HepG2 (cell line): ENCODE measurements around the gene SLC38A3. TPM values are rescaled to one million over a fixed set of nuclear protein-coding genes. Genes with fewer than 3 reads are reported as not detected.
A peak's percentile ranks its signal among the peaks of the same experiment; 100 is the strongest.

Experiments used
- ATAC-seq: fragments of 200-7000 bp; cut with Tn5 transposase; 3 replicates; pipeline ENCODE4 v1.9.1; 2020; ENCODE audit warnings: mild to moderate bottlenecking, moderate library complexity
- BruUV-seq: library from RNA; stranded (reverse); fragments of 400-500 nt; replicated peaks from 2 replicates; lab custom pipeline; 2021; lab: Mats Ljungman, UMichigan
- CTCF ChIA-PET: fragments of 300-600 bp; formaldehyde crosslinking; extraction: SDS; loops from one replicate; lab custom pipeline; 2021; ENCODE audit warnings: low total read pairs, inconsistent platforms, low intra/inter-chr PET ratio; lab: Yijun Ruan, JAX
- POLR2A ChIA-PET: fragments of 350-600 bp; sonication (Branson Sonifier 250); formaldehyde crosslinking; loops from one replicate; lab custom pipeline; 2020; ENCODE audit warnings: antibody characterized with exemption, inconsistent platforms; lab: Yijun Ruan, JAX
- DNase-seq: peaks from one replicate; pipeline ENCODE4 v3.0.0-alpha.2; 2015; ENCODE audit warnings: low spot score
- FAIRE-seq: peaks from 3 replicates; lab custom pipeline; 2011; peaks lifted over from hg19 to GRCh38; lab: Jason Lieb, UNC
- H2AFZ ChIP-seq: one replicate; pipeline ENCODE4 v1.6.1; 2011; ENCODE audit warnings: low read length, inconsistent platforms
- H3K27ac ChIP-seq: fragments of 300-600 bp; 3 replicates; pipeline ENCODE4 v1.8.0; 2011; ENCODE audit warnings: mixed run types, mild to moderate bottlenecking, mixed read lengths, low read length, inconsistent platforms; ENCODE audit not compliant: insufficient read depth; ENCODE audit errors: extremely low read length
- H3K27me3 ChIP-seq, 2 experiments: fragments of 200-600 bp in 1 of 2; 2 replicates in 1 of 2; 3 replicates in 1 of 2; pipeline versions ENCODE4 v1.6.0 to v1.8.0; 2011; ENCODE audit warnings: low read length in 2 of 2, mild to moderate bottlenecking in 2 of 2, moderate library complexity in 2 of 2, inconsistent platforms in 1 of 2; ENCODE audit not compliant: insufficient read depth in 2 of 2, control insufficient read depth in 1 of 2
- H3K36me3 ChIP-seq, 2 experiments: fragments of 200-600 bp in 1 of 2; replicated peaks in 1 of 2; 2 replicates in 1 of 2; 3 replicates in 1 of 2; pipeline versions ENCODE4 v1.5.1 to v1.8.0; 2011; ENCODE audit warnings: low read length in 2 of 2, inconsistent platforms in 1 of 2; ENCODE audit not compliant: insufficient read depth in 2 of 2, control insufficient read depth in 1 of 2
- H3K4me1 ChIP-seq: 2 replicates; pipeline ENCODE4 v1.5.1; 2012; ENCODE audit warnings: low read length, inconsistent platforms; ENCODE audit not compliant: insufficient read depth
- H3K4me2 ChIP-seq: 2 replicates; pipeline ENCODE4 v1.6.0; 2011; ENCODE audit warnings: low read depth, low read length, inconsistent platforms
- H3K4me3 ChIP-seq, 3 experiments: fragments of 200-600 bp in 1 of 3; sonication (generic), shearing (Covaris generic) in 1 of 3; replicated peaks in 1 of 3; 2 replicates each; pipeline ENCODE4 v1.5.1; 2011 to 2016; ENCODE audit warnings: low read length in 3 of 3, inconsistent platforms in 2 of 3, low read depth in 2 of 3, mild to moderate bottlenecking in 2 of 3, control low read depth in 1 of 3, mixed read lengths in 1 of 3; ENCODE audit not compliant: insufficient read depth in 1 of 3
- H3K79me2 ChIP-seq: one replicate; pipeline ENCODE4 v1.6.1; 2011; ENCODE audit warnings: low read length, inconsistent platforms; ENCODE audit not compliant: insufficient read depth
- H3K9ac ChIP-seq: 2 replicates; pipeline ENCODE4 v1.6.0; 2011; ENCODE audit warnings: mild to moderate bottlenecking, low read depth, low read length, inconsistent platforms; ENCODE audit not compliant: insufficient read depth
- H3K9me3 ChIP-seq: 2 replicates; pipeline ENCODE4 v1.5.1; 2012; ENCODE audit warnings: mild to moderate bottlenecking, low read length
- H4K20me1 ChIP-seq: 2 replicates; pipeline ENCODE4 v1.6.0; 2011; ENCODE audit warnings: inconsistent platforms, mild to moderate bottlenecking, low read length, moderate library complexity; ENCODE audit not compliant: insufficient read depth
- CHD2 ChIP-seq: IDR thresholded peaks from 2 replicates; pipeline ENCODE4 v1.6.1; 2011; ENCODE audit warnings: low read depth, low read length, improper control_type of control experiment
- HNF1B ChIP-seq: sonication (generic); formaldehyde crosslinking; IDR thresholded peaks from 2 replicates; pipeline ENCODE4 v1.5.1; 2020; ENCODE audit warnings: mild to moderate bottlenecking, moderate library complexity, missing genetic modification reagents
- MTF1 ChIP-seq: sonication (generic); formaldehyde crosslinking; IDR thresholded peaks from 2 replicates; pipeline ENCODE4 v1.5.0; 2020; ENCODE audit warnings: missing genetic modification reagents
- MZF1 ChIP-seq: sonication (generic); formaldehyde crosslinking; IDR thresholded peaks from 2 replicates; pipeline ENCODE4 v1.8.1; 2023; ENCODE audit warnings: mild to moderate bottlenecking, missing genetic modification reagents, borderline replicate concordance
- POLR2G ChIP-seq: fragments of 200-400 bp; formaldehyde crosslinking; IDR thresholded peaks from 2 replicates; pipeline ENCODE4 v1.6.1; 2018; ENCODE audit warnings: mild to moderate bottlenecking, low read depth, low read length, moderate library complexity
- RAD21 ChIP-seq: fragments of 450-650 bp; formaldehyde crosslinking; IDR thresholded peaks from 2 replicates; pipeline ENCODE4 v1.5.0; 2020; ENCODE audit warnings: mild to moderate bottlenecking
- THAP8 ChIP-seq: sonication (generic); formaldehyde crosslinking; IDR thresholded peaks from 2 replicates; pipeline ENCODE4 v1.5.1; 2020; ENCODE audit warnings: missing genetic modification reagents, mild to moderate bottlenecking, borderline replicate concordance
- ZBTB37 ChIP-seq: sonication (generic); formaldehyde crosslinking; IDR thresholded peaks from 2 replicates; pipeline ENCODE4 v1.4.0; 2020; ENCODE audit warnings: mild to moderate bottlenecking, missing genetic modification reagents
- ZFP36 ChIP-seq: fragments of 150-350 bp; IDR thresholded peaks from 2 replicates; pipeline ENCODE4 v1.6.1; 2018; ENCODE audit warnings: borderline replicate concordance, low read length, low read depth; ENCODE audit not compliant: partially characterized antibody
- ZNF230 ChIP-seq: sonication (generic); formaldehyde crosslinking; IDR thresholded peaks from 2 replicates; pipeline ENCODE4 v1.4.0; 2020; ENCODE audit warnings: mild to moderate bottlenecking, missing genetic modification reagents
- ZNF567 ChIP-seq: sonication (generic); formaldehyde crosslinking; IDR thresholded peaks from 2 replicates; pipeline ENCODE4 v1.8.1; 2023; ENCODE audit warnings: mild to moderate bottlenecking, missing genetic modification reagents, borderline replicate concordance
- ZNF749 ChIP-seq: sonication (generic); formaldehyde crosslinking; IDR thresholded peaks from 2 replicates; pipeline ENCODE4 v1.8.0; 2022; ENCODE audit warnings: mild to moderate bottlenecking, missing genetic modification reagents, moderate library complexity, borderline replicate concordance
- WGBS: methylation state at CpG from one replicate; pipeline ENCODE4 v1.1.6; 2017; ENCODE audit warnings: low lambda C conversion rate; 5-methylcytosine and 5-hydroxymethylcytosine counted together
- in situ Hi-C: cut with HindIII; loops from 2 replicates; pipeline ENCODE4 v1.10.0; 2017; ENCODE audit warnings: low pct_unique_long_range_greater_than_20kb; ENCODE audit not compliant: extremely low pct_ligation_motif_present
- intact Hi-C: fragments of 100-400 bp; cut with micrococcal nuclease; formaldehyde crosslinking; loops from one replicate; pipeline ENCODE4 v1.10.0; 2022; ENCODE audit not compliant: unreplicated experiment
- polyA plus RNA-seq, 8 experiments: library from polyadenylated mRNA; depleted of rRNA in 3 of 8; stranded (reverse) in 7 of 8; unstranded in 1 of 8; fragments of >200 nt; fragmentation: Illumina TruSeq in 4 of 8; extraction: Trizol in 4 of 8; gene quantifications; 2 replicates each; pipeline versions ENCODE4 v1.2.1 to v1.2.3, GENCODE V29; 2011 to 2016; ENCODE audit warnings: low read depth in 4 of 8, missing spikeins in 1 of 8, mixed read lengths in 1 of 8; ENCODE audit not compliant: insufficient read depth in 1 of 8
- total RNA-seq, 5 experiments: library from RNA; depleted of rRNA; stranded (reverse); fragments of >200 nt; fragmentation: Illumina TruSeq; extraction: Trizol; gene quantifications; 2 replicates each; pipeline ENCODE4 v1.2.3, GENCODE V29; 2016; ENCODE audit warnings: low read depth in 1 of 5

SLC38A3 gene
- total and polyA plus RNA-seq, 2 of the 13 experiments (the other 11 are each of a cell fraction or from before 2014, with no cell fraction given): 29.8 to 164 TPM

GRCh38 chr3:50187750-50188149 lies 17.3 kb upstream of the SLC38A3 start:
- peaks cover 25% of the 10 kb centered on the region for H3K4me1 ChIP-seq
- CTCF ChIA-PET: interaction anchor here (3.0 kb wide), 1 partner anchor 33 kb away, joined by 22 read pairs; the partner anchor contains the start of gene SEMA3F
- FAIRE-seq (no peak), DNase-seq (no peak)
- H3K4me2 ChIP-seq: no peak overlapping the region
- POLR2A ChIA-PET: no interaction called here
- no peak overlapping the region for H2AFZ ChIP-seq
- intact Hi-C loops: no loop called here
- BruUV-seq: no TSS peak
- H3K27me3 ChIP-seq: no peaks in the 10 kb centered on the region
- peaks cover 0 to 7% of the 10 kb centered on the region in 2 experiments; a peak in 2 of 5 replicates for H3K36me3 ChIP-seq
- no peaks in the 10 kb centered on the region for H3K9me3 ChIP-seq
- H3K27ac ChIP-seq: no peak overlapping the region
- 97% methylated on average over 5 of the region's 19 CpGs for WGBS
- TF ChIP-seq HNF1B (CRISPR knock-in tag) (no peak), MTF1 (CRISPR knock-in tag) (no peak), MZF1 (CRISPR knock-in tag) (no peak)
- TF ChIP-seq, all 625 proteins: peak for 0
- H4K20me1 ChIP-seq: peaks cover 4% of the 10 kb centered on the region
- in situ Hi-C loops: loop anchor here (5.0 kb wide), 1 partner anchor 65 kb away; no protein-coding TSS in a partner anchor
- no peak overlapping the region for H3K4me3 ChIP-seq
- H3K79me2 ChIP-seq: no peaks in the 10 kb centered on the region
- ATAC-seq: no peak
- no peak overlapping the region for H3K9ac ChIP-seq

- ChIA-PET POLR2A (interaction anchor here (1.0 to 1.7 kb wide), 5 partner anchors 18 to 69 kb away, joined by 3 to 7 read pairs (median 3); no protein-coding TSS in a partner anchor), CTCF (interaction anchor here (1.0 to 3.0 kb wide), 5 partner anchors 34 to 70 kb away, joined by 4 to 50 read pairs (median 7); partner anchors contain the start of gene SEMA3F)
- peaks cover 21% of the 10 kb centered on the region for H3K4me1 ChIP-seq
- no peaks in the 10 kb centered on the region for H3K79me2 ChIP-seq
- no peak overlapping the region for H2AFZ ChIP-seq
- in situ Hi-C loops: loop anchor here (5.0 kb wide), 1 partner anchor 67 kb away; no protein-coding TSS in a partner anchor
- H3K4me2 ChIP-seq: no peak overlapping the region
- intact Hi-C loops: loop anchor here (1.0 kb wide), 2 partner anchors 34 to 68 kb away; partner anchors contain the start of gene SEMA3F
- no peaks in the 10 kb centered on the region for H3K9me3 ChIP-seq
- H3K9ac ChIP-seq: no peak overlapping the region
- no peak overlapping the region for H3K27ac ChIP-seq
- ATAC-seq (peak; percentile 80), FAIRE-seq (peak; percentile 86), DNase-seq (peak; percentile 78)
- BruUV-seq: no TSS peak
- peaks cover 0 to 7% of the 10 kb centered on the region in 2 experiments; a peak in 2 of 5 replicates for H3K36me3 ChIP-seq
- WGBS: 33% methylated on average over 1 of the region's 5 CpGs
- H3K4me3 ChIP-seq: no peak overlapping the region
- H4K20me1 ChIP-seq: peaks cover 4% of the 10 kb centered on the region
- H3K27me3 ChIP-seq: no peaks in the 10 kb centered on the region
- TF ChIP-seq RAD21 (CRISPR knock-in tag) (peak; percentile 96), THAP8 (CRISPR knock-in tag) (no peak), ZNF567 (CRISPR knock-in tag) (no peak), ZFP36 (no peak), POLR2G (peak; percentile 22; the same call in 1 of the 2 replicates), ZBTB37 (CRISPR knock-in tag) (no peak), ZNF749 (CRISPR knock-in tag) (no peak), CHD2 (no peak), ZNF230 (no peak)
Measured at GRCh38 chr3:50189274-50189673, 15.8 kb upstream of the SLC38A3 start.
